WTC11 (cell line): Measurements from ENCODE around the gene STRAP. TPM values are rescaled to one million over a fixed set of nuclear protein-coding genes. Genes with fewer than 3 reads are reported as not detected.

ENCODE experiments used
- ATAC-seq: fragments of 200-7000 bp; cut with Tn5 transposase; 2 replicates; pipeline ENCODE4 v1.10.0; 2021; ENCODE audit warnings: mild to moderate bottlenecking, moderate library complexity
- CTCF ChIA-PET: fragments of 300-600 bp; sonication (Branson Sonifier 250); formaldehyde crosslinking; loops from one replicate; lab custom pipeline; 2021; ENCODE audit warnings: antibody characterized with exemption; lab: Charles Lee
- POLR2A ChIA-PET: fragments of 350-600 bp; sonication (Branson Sonifier 250); formaldehyde crosslinking; loops from one replicate; lab custom pipeline; 2021; ENCODE audit warnings: antibody characterized with exemption; lab: Charles Lee
- DNase-seq: peaks from one replicate; pipeline ENCODE4 v3.0.0; 2021; ENCODE audit warnings: low spot score
- H3K27ac Mint-ChIP-seq: 2 replicates; pipeline ENCODE4 v1.8.0; 2021; ENCODE audit warnings: mixed read lengths
- H3K27me3 Mint-ChIP-seq: 2 replicates; pipeline ENCODE4 v1.8.0; 2021; ENCODE audit warnings: low read depth, mild to moderate bottlenecking, moderate library complexity, mixed read lengths
- H3K36me3 Mint-ChIP-seq: 2 replicates; pipeline ENCODE4 v1.8.0; 2021; ENCODE audit warnings: mixed read lengths
- H3K4me1 Mint-ChIP-seq: 2 replicates; pipeline ENCODE4 v1.8.0; 2022; ENCODE audit warnings: mixed read lengths
- H3K4me3 Mint-ChIP-seq: 2 replicates; pipeline ENCODE4 v1.8.0; 2021; ENCODE audit warnings: mild to moderate bottlenecking, moderate library complexity, mixed read lengths
- H3K9me3 Mint-ChIP-seq: 2 replicates; pipeline ENCODE4 v1.8.0; 2021; ENCODE audit warnings: mixed read lengths
- ATF6 ChIP-seq: sonication (generic); formaldehyde crosslinking; IDR thresholded peaks from 2 replicates; pipeline ENCODE4 v1.8.1; 2023; ENCODE audit warnings: mild to moderate bottlenecking, missing genetic modification reagents
- CREB1 ChIP-seq: sonication (generic); formaldehyde crosslinking; IDR thresholded peaks from 2 replicates; pipeline ENCODE4 v1.8.0; 2023; ENCODE audit warnings: mild to moderate bottlenecking, missing genetic modification reagents
- ERG ChIP-seq: fragments of 250-450 bp; sonication (Bioruptor Pico); IDR thresholded peaks from 2 replicates; pipeline ENCODE4 v1.8.0; 2021; ENCODE audit warnings: mild to moderate bottlenecking
- ETV6 ChIP-seq: sonication (generic); formaldehyde crosslinking; IDR thresholded peaks from 2 replicates; pipeline ENCODE4 v1.8.1; 2022; ENCODE audit warnings: mild to moderate bottlenecking, missing genetic modification reagents
- JUN ChIP-seq: sonication (generic); formaldehyde crosslinking; IDR thresholded peaks from 2 replicates; pipeline ENCODE4 v1.8.0; 2023; ENCODE audit warnings: mild to moderate bottlenecking, missing genetic modification reagents
- KAT7 ChIP-seq: sonication (generic); formaldehyde crosslinking; IDR thresholded peaks from 2 replicates; pipeline ENCODE4 v1.8.1; 2023; ENCODE audit warnings: missing genetic modification reagents, mild to moderate bottlenecking, borderline replicate concordance
- NFATC4 ChIP-seq: fragments of 250-450 bp; sonication (Bioruptor Pico); IDR thresholded peaks from 2 replicates; pipeline ENCODE4 v1.9.0; 2021; ENCODE audit warnings: mild to moderate bottlenecking
- NR3C1 ChIP-seq: sonication (generic); formaldehyde crosslinking; conservative IDR thresholded peaks from 2 replicates; pipeline ENCODE4 v1.8.1; 2023; ENCODE audit warnings: low read depth, mild to moderate bottlenecking, missing genetic modification reagents
- PRRX2 ChIP-seq: fragments of 250-450 bp; sonication (Bioruptor Pico); IDR thresholded peaks from 2 replicates; pipeline ENCODE4 v1.8.0; 2021; ENCODE audit warnings: mild to moderate bottlenecking
- RORB ChIP-seq: fragments of 250-450 bp; sonication (Bioruptor Pico); IDR thresholded peaks from 2 replicates; pipeline ENCODE4 v1.9.0; 2021; ENCODE audit warnings: mild to moderate bottlenecking
- SMAD3 ChIP-seq: sonication (generic); formaldehyde crosslinking; IDR thresholded peaks from 2 replicates; pipeline ENCODE4 v1.8.0; 2022; ENCODE audit warnings: missing genetic modification reagents, mild to moderate bottlenecking, borderline replicate concordance
- SMAD4 ChIP-seq: sonication (generic); formaldehyde crosslinking; IDR thresholded peaks from 2 replicates; pipeline ENCODE4 v1.8.0; 2022; ENCODE audit warnings: mild to moderate bottlenecking, missing genetic modification reagents
- TEAD4 ChIP-seq: sonication (generic); formaldehyde crosslinking; IDR thresholded peaks from 2 replicates; pipeline ENCODE4 v1.8.0; 2022; ENCODE audit warnings: mild to moderate bottlenecking, missing genetic modification reagents
- ZNF317 ChIP-seq: sonication (generic); formaldehyde crosslinking; IDR thresholded peaks from 2 replicates; pipeline ENCODE4 v1.8.1; 2023; ENCODE audit warnings: low read depth, mild to moderate bottlenecking, moderate library complexity, missing genetic modification reagents, borderline replicate concordance
- ZNF423 ChIP-seq: fragments of 250-450 bp; sonication (Bioruptor Pico); IDR thresholded peaks from 2 replicates; pipeline ENCODE4 v2.1.2; 2022; ENCODE audit warnings: mild to moderate bottlenecking, moderate library complexity
- ZNF512 ChIP-seq: sonication (generic); formaldehyde crosslinking; IDR thresholded peaks from 2 replicates; pipeline ENCODE4 v1.8.1; 2022; ENCODE audit warnings: missing genetic modification reagents, borderline replicate concordance
- total RNA-seq: library from RNA; stranded (reverse); gene quantifications from 3 replicates; pipeline ENCODE4 v1.2.3, GENCODE V29; 2021
- TF ChIP-seq, protein P1 (sequence below): sonication (generic); formaldehyde crosslinking; IDR thresholded peaks from 2 replicates; pipeline ENCODE4 v1.8.0; 2023; ENCODE audit warnings: mild to moderate bottlenecking, missing genetic modification reagents
- TF ChIP-seq, protein P2 (sequence below): sonication (generic); formaldehyde crosslinking; IDR thresholded peaks from 2 replicates; pipeline ENCODE4 v1.8.0; 2022; ENCODE audit warnings: mild to moderate bottlenecking, missing genetic modification reagents
- TF ChIP-seq, protein P3 (sequence below): sonication (generic); formaldehyde crosslinking; IDR thresholded peaks from 2 replicates; pipeline ENCODE4 v1.8.0; 2022; ENCODE audit warnings: mild to moderate bottlenecking, missing genetic modification reagents

The STRAP gene
- total RNA-seq, 1 experiment from 2014 or later, result 221 TPM

DNA sequence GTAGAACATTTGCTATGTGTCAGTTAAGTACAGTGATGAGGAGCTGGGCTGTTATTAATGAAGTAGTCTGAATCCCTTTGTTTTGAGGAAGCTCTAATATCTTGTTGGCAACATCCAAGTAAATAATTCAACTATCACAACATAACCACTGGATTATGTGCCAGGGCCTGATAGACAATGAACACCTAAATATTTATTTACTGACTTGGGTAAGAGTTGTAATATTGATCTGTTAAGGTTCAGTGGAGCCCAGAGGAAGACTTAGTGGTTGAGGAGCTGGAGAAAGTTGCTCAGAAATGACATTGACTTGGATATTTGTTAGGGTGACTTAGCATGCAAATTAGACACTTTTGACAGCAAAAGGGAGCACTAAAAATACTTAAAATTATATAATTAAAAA lies 55.7 kb downstream of the STRAP start:
- H3K36me3 Mint-ChIP-seq, result peaks cover 4% of the 10 kb centered on the region
- H3K9me3 Mint-ChIP-seq, result peaks cover 9% of the 10 kb centered on the region
- TF ChIP-seq CREB1 (CRISPR knock-in tag) (no peak), SMAD4 (CRISPR knock-in tag) (no peak), PRRX2 (CRISPR knock-in tag) (no peak), ATF6 (CRISPR knock-in tag) (no peak), KAT7 (no peak), SMAD3 (CRISPR knock-in tag) (no peak), ETV6 (CRISPR knock-in tag) (no peak), ERG (CRISPR knock-in tag) (no peak), TEAD4 (no peak), RORB (CRISPR knock-in tag) (no peak), NFATC4 (CRISPR knock-in tag) (no peak), JUN (CRISPR knock-in tag) (no peak), NR3C1 (CRISPR knock-in tag) (no peak), ZNF317 (no peak), ZNF512 (CRISPR knock-in tag) (no peak), ZNF423 (CRISPR knock-in tag) (no peak)
- TF ChIP-seq, protein P1, sequence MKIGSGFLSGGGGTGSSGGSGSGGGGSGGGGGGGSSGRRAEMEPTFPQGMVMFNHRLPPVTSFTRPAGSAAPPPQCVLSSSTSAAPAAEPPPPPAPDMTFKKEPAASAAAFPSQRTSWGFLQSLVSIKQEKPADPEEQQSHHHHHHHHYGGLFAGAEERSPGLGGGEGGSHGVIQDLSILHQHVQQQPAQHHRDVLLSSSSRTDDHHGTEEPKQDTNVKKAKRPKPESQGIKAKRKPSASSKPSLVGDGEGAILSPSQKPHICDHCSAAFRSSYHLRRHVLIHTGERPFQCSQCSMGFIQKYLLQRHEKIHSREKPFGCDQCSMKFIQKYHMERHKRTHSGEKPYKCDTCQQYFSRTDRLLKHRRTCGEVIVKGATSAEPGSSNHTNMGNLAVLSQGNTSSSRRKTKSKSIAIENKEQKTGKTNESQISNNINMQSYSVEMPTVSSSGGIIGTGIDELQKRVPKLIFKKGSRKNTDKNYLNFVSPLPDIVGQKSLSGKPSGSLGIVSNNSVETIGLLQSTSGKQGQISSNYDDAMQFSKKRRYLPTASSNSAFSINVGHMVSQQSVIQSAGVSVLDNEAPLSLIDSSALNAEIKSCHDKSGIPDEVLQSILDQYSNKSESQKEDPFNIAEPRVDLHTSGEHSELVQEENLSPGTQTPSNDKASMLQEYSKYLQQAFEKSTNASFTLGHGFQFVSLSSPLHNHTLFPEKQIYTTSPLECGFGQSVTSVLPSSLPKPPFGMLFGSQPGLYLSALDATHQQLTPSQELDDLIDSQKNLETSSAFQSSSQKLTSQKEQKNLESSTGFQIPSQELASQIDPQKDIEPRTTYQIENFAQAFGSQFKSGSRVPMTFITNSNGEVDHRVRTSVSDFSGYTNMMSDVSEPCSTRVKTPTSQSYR (CRISPR knock-in tag), result no peak
- TF ChIP-seq, protein P2, sequence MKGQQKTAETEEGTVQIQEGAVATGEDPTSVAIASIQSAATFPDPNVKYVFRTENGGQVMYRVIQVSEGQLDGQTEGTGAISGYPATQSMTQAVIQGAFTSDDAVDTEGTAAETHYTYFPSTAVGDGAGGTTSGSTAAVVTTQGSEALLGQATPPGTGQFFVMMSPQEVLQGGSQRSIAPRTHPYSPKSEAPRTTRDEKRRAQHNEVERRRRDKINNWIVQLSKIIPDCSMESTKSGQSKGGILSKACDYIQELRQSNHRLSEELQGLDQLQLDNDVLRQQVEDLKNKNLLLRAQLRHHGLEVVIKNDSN (CRISPR knock-in tag), result no peak
- TF ChIP-seq, protein P3, sequence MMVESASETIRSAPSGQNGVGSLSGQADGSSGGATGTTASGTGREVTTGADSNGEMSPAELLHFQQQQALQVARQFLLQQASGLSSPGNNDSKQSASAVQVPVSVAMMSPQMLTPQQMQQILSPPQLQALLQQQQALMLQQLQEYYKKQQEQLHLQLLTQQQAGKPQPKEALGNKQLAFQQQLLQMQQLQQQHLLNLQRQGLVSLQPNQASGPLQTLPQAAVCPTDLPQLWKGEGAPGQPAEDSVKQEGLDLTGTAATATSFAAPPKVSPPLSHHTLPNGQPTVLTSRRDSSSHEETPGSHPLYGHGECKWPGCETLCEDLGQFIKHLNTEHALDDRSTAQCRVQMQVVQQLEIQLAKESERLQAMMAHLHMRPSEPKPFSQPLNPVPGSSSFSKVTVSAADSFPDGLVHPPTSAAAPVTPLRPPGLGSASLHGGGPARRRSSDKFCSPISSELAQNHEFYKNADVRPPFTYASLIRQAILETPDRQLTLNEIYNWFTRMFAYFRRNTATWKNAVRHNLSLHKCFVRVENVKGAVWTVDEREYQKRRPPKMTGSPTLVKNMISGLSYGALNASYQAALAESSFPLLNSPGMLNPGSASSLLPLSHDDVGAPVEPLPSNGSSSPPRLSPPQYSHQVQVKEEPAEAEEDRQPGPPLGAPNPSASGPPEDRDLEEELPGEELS, result no peak
- POLR2A ChIA-PET, result no interaction called here
- DNase-seq (no peak), ATAC-seq (no peak)
- no peak overlapping the region; the same call in 1 of the 2 replicates for H3K27ac Mint-ChIP-seq
- no peak overlapping the region for H3K4me3 Mint-ChIP-seq
- peaks cover 16% of the 10 kb centered on the region for H3K4me1 Mint-ChIP-seq
- H3K27me3 Mint-ChIP-seq, result no peaks in the 10 kb centered on the region
- CTCF ChIA-PET, result interaction anchor here (0.6 kb wide), 1 partner anchor 262 kb away, joined by 3 read pairs; no protein-coding TSS in a partner anchor
